Activated CD8-positive, alpha-beta T cell treated with anti-CD3 and anti-CD28 coated beads for 36 hours (primary cell): ENCODE results near the gene PCAT6. TPM values are rescaled to one million over a fixed set of nuclear protein-coding genes. Genes with fewer than 3 reads are reported as not detected.

ENCODE experiments used
- ATAC-seq: fragments of 200-7000 bp; cut with Tn5 transposase; one replicate; pipeline ENCODE4 v1.10.0; 2021; ENCODE audit warnings: mild to moderate bottlenecking, moderate library complexity
- CTCF ChIA-PET: fragments of 350-600 bp; sonication (Branson Sonifier 250); formaldehyde crosslinking; loops from one replicate; lab custom pipeline; 2021; ENCODE audit warnings: antibody characterized with exemption; lab: Charles Lee
- POLR2A ChIA-PET: fragments of 350-600 bp; sonication (Branson Sonifier 250); formaldehyde crosslinking; loops from one replicate; lab custom pipeline; 2021; ENCODE audit warnings: antibody characterized with exemption; lab: Charles Lee
- DNase-seq: peaks from one replicate; pipeline ENCODE4 v3.0.0-alpha.2; 2020
- H3K27ac Mint-ChIP-seq: one replicate; pipeline ENCODE4 v1.8.0; 2021; ENCODE audit warnings: mild to moderate bottlenecking, mixed read lengths
- H3K27me3 Mint-ChIP-seq: one replicate; pipeline ENCODE4 v1.8.0; 2021; ENCODE audit warnings: mixed read lengths
- H3K36me3 Mint-ChIP-seq: one replicate; pipeline ENCODE4 v1.8.0; 2021; ENCODE audit warnings: low read depth, mixed read lengths
- H3K4me1 Mint-ChIP-seq: one replicate; pipeline ENCODE4 v1.8.0; 2021; ENCODE audit warnings: low read depth, mixed read lengths
- H3K4me3 Mint-ChIP-seq: one replicate; pipeline ENCODE4 v1.8.0; 2021; ENCODE audit warnings: mild to moderate bottlenecking, moderate library complexity, mixed read lengths
- H3K9me3 Mint-ChIP-seq: one replicate; pipeline ENCODE4 v1.8.0; 2021; ENCODE audit warnings: mixed read lengths
- CTCF ChIP-seq: fragments of 200-600 bp; IDR thresholded peaks from one replicate; pipeline ENCODE4 v1.8.0; 2022; ENCODE audit warnings: antibody characterized with exemption, mild to moderate bottlenecking
- intact Hi-C: fragments of 100-400 bp; cut with micrococcal nuclease; formaldehyde crosslinking; loops from one replicate; pipeline ENCODE4 v1.10.0; 2022
- total RNA-seq, 2 experiments: library from RNA; stranded (reverse); gene quantifications; one replicate each; pipeline ENCODE4 v1.2.3, GENCODE V29; 2021

Gene PCAT6
- total RNA-seq, 2 experiments from 2014 or later = 0.94 to 2.4 TPM

GRCh38 chr1:202806845-202807450 lies 3.8 kb upstream of the PCAT6 start:
- H3K4me1 Mint-ChIP-seq = peaks cover 69% of the 10 kb centered on the region
- ChIA-PET POLR2A (interaction anchor here (1.0 kb wide), 2 partner anchors 11 to 200 kb away, joined by 3 read pairs; no protein-coding TSS in a partner anchor), CTCF (interaction anchor here (0.9 kb wide), 1 partner anchor 11 kb away, joined by 3 read pairs; no protein-coding TSS in a partner anchor)
- H3K4me3 Mint-ChIP-seq = peak overlapping the region; percentile 80
- H3K27me3 Mint-ChIP-seq = peaks cover 4% of the 10 kb centered on the region
- intact Hi-C loops = no loop called here
- H3K36me3 Mint-ChIP-seq = peaks cover 5% of the 10 kb centered on the region
- DNase-seq = peak; percentile 43
- TF ChIP-seq CTCF = no peak
- H3K27ac Mint-ChIP-seq = peak overlapping the region; percentile 96
- peak; percentile 4 for ATAC-seq
- no peaks in the 10 kb centered on the region for H3K9me3 Mint-ChIP-seq

GRCh38 chr1:202807451-202807925 lies 3.3 kb upstream of the PCAT6 start:
- intact Hi-C loops = no loop called here
- CTCF ChIA-PET = no interaction called here

GRCh38 chr1:202807926-202808757 lies 2.6 kb upstream of the PCAT6 start, which contains the start of gene KDM5B:
Gene KDM5B (minus strand): TSS chr1:202808421. CDS start chr1:202808305, 116 bp downstream.
- ATAC-seq (peak; percentile 53), DNase-seq (peak; percentile 81)
- H3K4me1 Mint-ChIP-seq = peaks cover 63% of the 10 kb centered on the region
- H3K9me3 Mint-ChIP-seq = no peaks in the 10 kb centered on the region
- CTCF ChIA-PET = interaction anchor here (1.0 kb wide), 1 partner anchor 459 kb away, joined by 3 read pairs; no protein-coding TSS in a partner anchor
- POLR2A ChIA-PET = interaction anchor here (0.8 to 1.2 kb wide), 3 partner anchors 9 to 115 kb away, joined by 3 read pairs; no protein-coding TSS in a partner anchor
- TF ChIP-seq CTCF = no peak
- peak within 1 kb of the TSS; percentile 80 for H3K4me3 Mint-ChIP-seq
- peaks cover 5% of the 10 kb centered on the region for H3K36me3 Mint-ChIP-seq
- peaks cover 9% of the 10 kb centered on the region for H3K27me3 Mint-ChIP-seq
- H3K27ac Mint-ChIP-seq = peak within 1 kb of the TSS; percentile 76
- intact Hi-C loops = no loop called here

More at GRCh38 chr1:202807451-202807925, 3.3 kb upstream of the PCAT6 start:
- no peak for TF ChIP-seq CTCF
- ATAC-seq = peak; percentile 17
- POLR2A ChIA-PET = interaction anchor here (0.8 to 1.2 kb wide), 2 partner anchors 9 to 12 kb away, joined by 3 read pairs; no protein-coding TSS in a partner anchor
- peak overlapping the region; percentile 80 for H3K4me3 Mint-ChIP-seq
- peaks cover 5% of the 10 kb centered on the region for H3K36me3 Mint-ChIP-seq
- peak overlapping the region; percentile 65 for H3K27ac Mint-ChIP-seq
- H3K4me1 Mint-ChIP-seq = peaks cover 69% of the 10 kb centered on the region
- H3K9me3 Mint-ChIP-seq = no peaks in the 10 kb centered on the region
- DNase-seq = peak; percentile 64
- peaks cover 4% of the 10 kb centered on the region for H3K27me3 Mint-ChIP-seq

GRCh38 chr1:202809597-202810159 lies 1.1 kb upstream of the PCAT6 start:
- no peak for DNase-seq
- Mint-ChIP-seq H3K9me3 (no peaks in the 10 kb centered on the region), H3K27ac (no peak overlapping the region), H3K27me3 (peaks cover 11% of the 10 kb centered on the region), H3K4me1 (peaks cover 48% of the 10 kb centered on the region), H3K4me3 (peak overlapping the region; percentile 94), H3K36me3 (peaks cover 5% of the 10 kb centered on the region)
- intact Hi-C loops = no loop called here
- ChIA-PET CTCF (interaction anchor here (1.0 kb wide), 1 partner anchor 458 kb away, joined by 3 read pairs; no protein-coding TSS in a partner anchor), POLR2A (interaction anchor here (0.5 to 1.6 kb wide), 2 partner anchors 25 to 115 kb away, joined by 3 to 4 read pairs; no protein-coding TSS in a partner anchor)
- no peak for ATAC-seq
- TF ChIP-seq CTCF = no peak
